HG03565 (cell line): ENCODE data around the gene CHMP4B.

Experiments used
- ATAC-seq: cut with Tn5 transposase; IDR thresholded peaks from one replicate; pipeline ENCODE4 v1.9.1; 2021; ENCODE audit warnings: mild to moderate bottlenecking, moderate library complexity; ENCODE audit not compliant: unreplicated experiment

Gene CHMP4B

DNA sequence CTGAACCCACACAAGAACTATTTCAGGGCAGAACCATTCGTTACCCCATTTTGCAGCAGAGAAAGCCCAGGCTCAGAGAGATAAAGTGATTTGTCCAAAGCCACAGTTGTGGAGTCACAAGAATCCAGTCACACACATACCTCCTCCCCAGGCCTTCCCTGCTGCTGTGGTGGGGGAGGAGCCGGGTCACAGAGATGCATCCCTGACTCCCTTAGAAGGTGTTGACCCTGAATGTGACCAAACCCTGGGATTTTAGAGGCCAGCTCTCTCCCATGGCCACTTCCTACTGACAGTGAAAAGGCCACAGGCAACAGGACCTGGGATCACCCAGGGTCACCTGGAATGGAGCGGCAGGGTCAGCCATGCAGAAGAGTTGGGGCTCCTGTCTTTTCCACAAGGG is 48.6 kb downstream of the CHMP4B start:
- ATAC-seq: no peak

DNA sequence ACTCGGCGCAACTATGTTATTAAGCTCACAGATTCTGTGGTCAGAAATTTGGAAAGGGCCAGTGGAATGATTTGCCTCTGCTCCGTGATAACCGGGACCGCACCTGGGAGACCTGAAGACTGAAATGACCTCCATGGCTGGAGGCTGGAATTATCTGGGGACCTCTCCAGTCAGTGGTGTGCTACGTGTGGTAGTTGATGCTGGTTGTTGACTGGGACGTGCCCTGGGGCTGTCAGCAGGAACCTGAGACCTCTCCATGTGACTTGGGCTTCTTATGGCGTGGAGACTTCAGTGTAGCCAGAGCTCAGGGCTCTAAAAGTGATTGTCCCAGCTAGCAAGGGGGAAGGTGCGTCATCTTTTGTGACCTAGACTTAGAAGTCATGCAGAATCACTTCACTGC is 50.3 kb downstream of the CHMP4B start:
- ATAC-seq: no peak

- no peak for ATAC-seq
Observed at GRCh38 chr20:33862709-33863403, 51.7 kb downstream of the CHMP4B start.

GRCh38 chr20:33863440-33864323 is 52.5 kb downstream of the CHMP4B start:
- no peak for ATAC-seq

GRCh38 chr20:33864324-33864963 is 53.3 kb downstream of the CHMP4B start:
- ATAC-seq: no peak

DNA sequence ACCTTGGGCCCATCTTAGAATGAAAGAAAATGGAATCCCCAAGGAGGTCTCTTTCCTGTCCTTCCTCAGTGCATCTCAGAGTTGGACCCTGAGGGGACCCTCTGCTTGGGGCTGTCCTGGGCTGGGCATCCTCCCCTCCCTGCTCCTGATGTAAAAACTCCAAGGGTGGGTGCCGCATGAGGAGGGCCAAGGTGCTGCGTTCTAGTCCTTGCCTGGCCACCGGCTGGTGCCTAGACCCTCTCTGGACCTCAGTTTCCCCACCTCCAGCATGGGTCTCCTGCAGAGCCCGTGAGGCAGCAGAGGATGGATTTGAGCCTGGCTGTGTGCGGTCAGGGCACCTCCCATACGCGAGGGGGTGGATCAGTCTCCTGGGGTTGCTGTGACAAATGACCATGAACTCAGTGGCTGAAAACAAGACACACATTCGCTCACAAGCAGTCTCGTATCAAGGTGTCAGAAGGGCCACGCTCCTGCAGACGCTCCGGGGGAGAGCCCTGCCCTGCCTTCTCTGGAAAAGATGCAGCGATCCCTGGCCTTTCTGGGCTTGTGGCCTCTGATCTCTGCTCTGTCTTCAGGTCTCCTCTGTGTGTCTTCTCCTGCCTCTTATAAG is 54.7 kb downstream of the CHMP4B start:
- no peak for ATAC-seq

GRCh38 chr20:33866398-33867100 is 55.4 kb downstream of the CHMP4B start:
- ATAC-seq: no peak

- ATAC-seq: no peak
Observed at GRCh38 chr20:33868042-33868441, 56.9 kb downstream of the CHMP4B start.

DNA sequence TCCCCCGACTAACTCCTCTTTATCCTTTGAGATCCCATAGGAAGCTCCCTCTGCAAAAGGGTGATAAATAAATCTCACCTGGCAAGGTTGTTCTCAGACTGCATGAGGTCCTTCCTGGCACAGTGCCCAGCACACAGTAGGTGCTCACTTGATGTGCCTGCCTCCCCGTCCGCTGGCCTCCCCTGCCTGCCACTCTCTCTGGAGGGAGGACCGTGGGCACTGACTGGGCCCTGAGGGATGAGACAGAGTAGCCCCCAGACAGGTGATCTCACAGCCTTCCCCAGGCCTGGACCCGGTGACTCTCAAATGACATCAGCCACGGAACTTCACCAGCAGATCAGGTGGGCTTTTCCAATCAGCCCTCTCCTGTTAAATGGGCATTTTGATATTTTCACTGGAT is 57.4 kb downstream of the CHMP4B start:
- ATAC-seq: no peak

GRCh38 chr20:33869283-33869682 is 58.1 kb downstream of the CHMP4B start:
- no peak for ATAC-seq

DNA sequence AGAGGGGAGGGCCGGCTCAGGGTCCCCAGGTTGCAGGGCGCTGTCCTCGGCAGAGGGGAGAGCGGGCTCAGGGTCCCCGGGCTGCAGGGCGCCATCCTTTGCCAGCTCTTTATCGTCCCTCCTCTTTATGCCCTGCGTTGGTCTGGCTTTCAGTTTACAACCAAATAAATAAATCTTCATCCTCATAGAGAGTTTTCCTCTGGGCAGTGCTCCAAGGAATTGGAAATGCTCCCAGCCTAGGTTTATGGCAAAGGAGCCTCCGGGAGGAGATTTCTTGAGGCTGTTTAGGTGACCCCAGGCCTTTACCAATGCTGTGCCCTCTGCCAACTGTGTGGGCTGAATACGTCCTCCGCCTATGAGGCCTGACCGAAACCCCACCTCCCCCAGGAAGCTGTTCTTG is 60.2 kb downstream of the CHMP4B start:
- no peak for ATAC-seq

DNA sequence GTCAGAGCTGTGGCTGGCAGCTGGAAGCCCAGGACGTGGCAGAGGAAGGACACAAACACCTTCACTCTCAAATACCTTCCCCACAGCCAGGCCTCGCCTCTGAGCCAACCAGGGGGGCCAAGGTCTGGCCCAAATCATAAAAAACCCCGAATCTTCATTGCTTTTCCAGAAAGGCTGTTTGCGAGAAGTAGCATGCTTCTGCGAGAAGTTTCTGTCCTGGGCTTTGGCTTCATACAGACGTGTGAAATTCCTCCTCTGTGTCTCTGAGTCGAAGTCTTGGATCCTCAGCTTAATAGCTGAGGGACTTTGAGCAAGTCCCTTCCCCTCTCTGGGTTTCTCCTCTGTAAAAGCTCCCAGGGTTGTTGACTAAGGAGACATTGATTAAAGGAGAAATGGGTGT is 63.0 kb downstream of the CHMP4B start:
- no peak for ATAC-seq

DNA sequence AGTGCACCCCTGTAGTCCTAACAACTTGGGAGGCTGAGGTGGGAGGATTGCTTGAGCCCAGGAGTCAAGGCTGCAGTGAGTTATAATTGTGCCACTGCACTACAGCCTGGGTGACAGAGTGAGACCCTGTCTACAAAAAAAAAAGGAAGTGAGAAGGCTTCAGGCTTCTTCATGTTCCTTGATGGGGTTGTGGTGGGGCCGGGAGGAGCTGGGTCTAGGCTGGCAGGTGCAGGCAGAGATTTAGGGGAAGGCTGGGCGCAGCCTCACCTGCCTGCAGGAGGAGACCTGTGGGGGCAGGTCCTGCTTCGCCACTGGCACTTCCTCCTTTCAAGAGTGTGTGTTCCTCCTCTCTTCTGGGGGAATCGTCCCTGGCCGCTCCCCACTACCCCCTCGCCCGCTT is 63.9 kb downstream of the CHMP4B start:
- no peak for ATAC-seq

DNA sequence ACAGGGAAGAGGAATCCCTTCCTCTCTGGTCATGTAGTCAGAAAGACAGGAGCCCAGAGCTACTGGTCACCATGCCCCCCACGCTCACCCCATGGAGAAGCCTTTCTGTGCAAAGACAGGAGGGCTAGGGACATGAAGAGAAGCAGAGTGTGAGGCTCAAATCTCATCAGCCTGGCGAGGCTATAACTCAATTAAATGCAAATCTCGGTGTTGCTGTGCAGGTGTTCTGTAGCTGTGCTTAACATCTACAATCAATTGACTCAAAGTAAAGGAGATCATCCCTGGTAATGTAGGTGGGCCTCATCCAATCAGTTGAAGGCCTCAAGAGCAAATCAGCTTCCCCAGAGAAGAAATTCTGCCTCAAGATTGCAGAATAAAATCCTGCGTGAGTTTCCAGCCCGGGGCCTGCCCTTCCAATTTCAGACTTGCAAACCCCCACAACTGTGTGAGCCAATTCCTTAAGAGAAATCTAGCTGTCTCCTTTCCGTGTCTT is 64.4 kb downstream of the CHMP4B start:
- no peak for ATAC-seq

- no peak for ATAC-seq
Observed at GRCh38 chr20:33878583-33878982, 67.4 kb downstream of the CHMP4B start.

DNA sequence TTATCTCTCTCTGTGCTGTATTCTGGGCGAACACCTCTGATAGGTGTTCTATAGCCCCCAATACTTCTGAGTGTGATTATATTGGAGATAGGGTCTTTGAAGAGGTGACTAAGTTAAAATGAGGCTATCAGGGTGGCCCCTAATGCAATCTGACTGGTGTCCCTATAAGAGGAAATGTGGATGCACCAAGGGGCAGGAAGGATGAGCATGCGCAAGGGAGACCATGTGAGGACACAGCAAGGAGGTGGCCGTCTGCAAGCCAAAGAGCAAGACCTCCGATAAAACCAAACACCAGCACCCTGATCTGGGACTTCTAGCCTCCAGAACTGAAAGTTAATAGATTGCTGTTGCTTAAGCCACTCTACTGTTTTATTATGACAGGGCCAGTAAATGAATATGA is 69.2 kb downstream of the CHMP4B start:
- ATAC-seq: no peak

DNA sequence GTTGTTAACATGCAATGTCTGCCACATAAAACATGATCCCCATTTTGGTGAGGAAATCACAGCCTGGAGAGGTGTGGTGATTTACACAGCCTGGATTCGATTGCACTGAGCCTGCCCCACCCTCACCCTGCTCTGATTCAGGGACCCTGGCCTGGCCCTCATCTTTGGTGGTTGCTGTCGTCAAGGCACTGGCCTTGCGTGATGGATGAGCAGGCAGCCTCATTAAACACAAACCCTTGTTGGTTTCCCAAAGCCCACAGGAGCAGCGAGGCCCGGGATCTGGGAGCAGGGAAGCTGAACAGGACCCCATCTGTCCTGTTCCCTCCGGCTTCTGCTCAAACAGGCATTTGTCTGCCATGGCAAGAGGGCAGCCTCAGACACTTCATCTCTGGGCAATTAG is 70.8 kb downstream of the CHMP4B start:
- no peak for ATAC-seq

GRCh38 chr20:33882481-33882880 is 71.3 kb downstream of the CHMP4B start:
- no peak for ATAC-seq

DNA sequence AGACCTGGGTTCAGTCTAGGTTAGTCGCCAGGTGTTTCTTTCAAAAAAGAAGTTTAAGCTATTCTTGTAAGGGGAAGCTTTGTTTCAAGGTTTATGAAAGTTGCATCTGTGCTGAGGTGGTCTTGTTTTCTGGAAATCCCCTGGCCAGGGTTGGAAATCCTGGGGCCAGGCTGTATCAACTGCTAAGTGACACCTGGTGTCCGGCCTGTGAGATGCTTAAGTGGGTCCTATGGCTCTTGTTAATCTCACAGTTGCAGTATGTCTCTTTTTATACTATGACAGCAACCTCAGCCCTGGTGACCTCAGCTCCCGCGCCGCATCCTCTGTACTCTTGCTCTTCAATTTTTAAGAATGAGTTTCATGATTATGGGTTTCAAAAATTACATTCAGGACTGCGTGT is 72.0 kb downstream of the CHMP4B start:
- peak; percentile 59 for ATAC-seq

GRCh38 chr20:33884633-33885032 is 73.5 kb downstream of the CHMP4B start:
- ATAC-seq: no peak

- ATAC-seq: no peak
Observed at GRCh38 chr20:33889312-33889711, 78.2 kb downstream of the CHMP4B start.
